ENCODE results near the gene TMPRSS11E.

- no peak for TF ChIP-seq POLR2A (IDR thresholded peaks at IDR 0.05)
- TF ChIP-seq, protein P1, sequence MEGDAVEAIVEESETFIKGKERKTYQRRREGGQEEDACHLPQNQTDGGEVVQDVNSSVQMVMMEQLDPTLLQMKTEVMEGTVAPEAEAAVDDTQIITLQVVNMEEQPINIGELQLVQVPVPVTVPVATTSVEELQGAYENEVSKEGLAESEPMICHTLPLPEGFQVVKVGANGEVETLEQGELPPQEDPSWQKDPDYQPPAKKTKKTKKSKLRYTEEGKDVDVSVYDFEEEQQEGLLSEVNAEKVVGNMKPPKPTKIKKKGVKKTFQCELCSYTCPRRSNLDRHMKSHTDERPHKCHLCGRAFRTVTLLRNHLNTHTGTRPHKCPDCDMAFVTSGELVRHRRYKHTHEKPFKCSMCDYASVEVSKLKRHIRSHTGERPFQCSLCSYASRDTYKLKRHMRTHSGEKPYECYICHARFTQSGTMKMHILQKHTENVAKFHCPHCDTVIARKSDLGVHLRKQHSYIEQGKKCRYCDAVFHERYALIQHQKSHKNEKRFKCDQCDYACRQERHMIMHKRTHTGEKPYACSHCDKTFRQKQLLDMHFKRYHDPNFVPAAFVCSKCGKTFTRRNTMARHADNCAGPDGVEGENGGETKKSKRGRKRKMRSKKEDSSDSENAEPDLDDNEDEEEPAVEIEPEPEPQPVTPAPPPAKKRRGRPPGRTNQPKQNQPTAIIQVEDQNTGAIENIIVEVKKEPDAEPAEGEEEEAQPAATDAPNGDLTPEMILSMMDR (IDR thresholded peaks at IDR 0.05): peak; percentile 51 to 92 (median 84)
These were observed 51.2 kb downstream of the TMPRSS11E start for GRCh38 chr4:68498413-68499007.
